ENCODE measurements around the gene TRIM49D2.
"Not testable (repeated sequence)": the region's sequence is repeated elsewhere in the genome, so short reads cannot be mapped to it uniquely, and the experiment has no call there.

The TRIM49D2 gene

DNA sequence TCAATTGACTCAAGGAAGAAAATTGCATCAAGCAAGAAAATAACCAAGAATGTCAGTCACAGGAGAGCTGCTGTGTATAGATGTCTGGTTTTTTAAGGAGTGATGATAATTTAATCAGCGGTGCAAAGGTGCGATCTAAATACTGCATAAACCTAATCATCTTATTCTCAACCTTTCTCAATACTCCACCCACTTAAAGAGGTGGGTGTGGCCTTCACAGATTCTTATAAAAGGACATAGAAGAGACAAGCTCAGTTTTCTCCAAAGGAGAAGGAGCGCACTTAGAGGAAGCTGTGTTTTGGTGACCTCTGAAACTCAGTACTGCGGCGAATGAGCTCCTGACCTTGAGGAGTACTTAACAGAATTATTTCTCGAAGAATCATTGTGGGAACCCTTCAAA is at the start of gene TRIM49D2:
Gene TRIM49D2 (plus strand): TSS at position 301 of the 400 bp plus-strand sequence. CDS start 2,698 bp downstream, outside the sequence.
- DNase-seq: not testable (repeated sequence)

DNA sequence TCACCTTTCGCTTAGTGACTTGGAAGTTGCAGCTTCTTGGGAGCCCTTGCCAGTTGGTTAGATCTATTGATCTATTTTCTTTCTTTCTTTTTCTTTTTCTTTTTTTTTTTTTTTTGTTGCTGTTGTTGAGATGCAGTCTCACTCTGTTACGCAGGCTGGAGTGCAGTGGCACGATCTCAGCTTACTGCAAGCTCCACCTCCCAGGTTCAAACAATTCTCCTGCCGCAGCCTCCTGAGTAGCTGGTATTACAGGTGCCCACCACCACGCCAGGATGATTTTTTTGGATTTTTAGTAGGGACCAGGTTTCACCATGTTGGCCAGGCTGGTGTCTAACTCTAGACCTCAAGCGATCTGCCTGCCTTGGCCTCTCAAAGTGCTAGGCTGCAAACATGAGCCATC is 46.4 kb upstream of the TRIM49D2 start:
- DNase-seq: not testable (repeated sequence)

DNA sequence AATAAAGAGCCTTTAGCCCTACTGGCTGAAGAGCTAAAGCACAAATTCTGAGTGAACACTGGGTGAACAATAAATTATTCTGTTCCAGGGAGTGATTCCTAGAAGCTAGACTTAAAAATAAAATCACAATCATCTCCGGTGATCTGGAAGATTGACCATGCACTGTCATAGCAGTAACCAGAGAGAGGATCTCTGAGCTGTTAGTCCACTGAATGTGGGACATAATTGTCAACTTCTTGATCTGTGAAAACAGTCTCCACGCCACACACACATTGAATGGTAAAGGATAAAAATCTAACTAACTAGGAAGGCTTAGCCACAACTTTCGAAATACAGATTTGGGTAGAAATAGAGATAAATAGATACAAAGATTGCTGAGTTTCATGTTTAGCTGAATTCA is 30.6 kb upstream of the TRIM49D2 start:
- DNase-seq: not testable (repeated sequence)

GRCh38 chr11:89900809-89901208 is 23.1 kb upstream of the TRIM49D2 start:
- not testable (repeated sequence) for DNase-seq

- DNase-seq: no peak
Observed at GRCh38 chr11:89922195-89922660, 1.6 kb upstream of the TRIM49D2 start, which contains the start of gene TRIM49D1. TRIM49D1 (minus strand) TSS chr11:89922245; CDS start chr11:89917710, 4,535 bp downstream.

GRCh38 chr11:89960833-89961232 is 37.0 kb downstream of the TRIM49D2 start:
- not testable (repeated sequence) for DNase-seq

DNA sequence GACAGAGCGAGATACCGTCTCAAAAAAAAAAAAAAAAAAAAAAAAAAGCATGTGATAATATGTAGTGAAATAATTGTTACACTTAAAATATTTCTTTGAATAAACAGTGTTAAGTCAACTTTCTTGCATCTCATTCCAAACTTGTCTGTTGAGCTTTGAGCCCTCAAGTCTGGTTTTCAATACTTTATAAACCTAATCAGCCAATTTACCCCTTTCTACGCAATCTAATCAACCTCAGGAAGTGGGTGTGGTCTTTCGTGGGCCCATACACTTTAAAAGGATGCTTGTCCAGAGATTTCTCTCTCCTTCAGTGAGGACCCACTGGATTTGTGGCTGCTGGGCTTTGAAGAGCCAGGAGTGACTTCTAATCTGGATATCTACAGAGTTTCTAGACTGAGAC is 41.9 kb downstream of the TRIM49D2 start, which contains the start of gene TRIM64:
Gene TRIM64 (plus strand): TSS at position 301 of the 400 bp plus-strand sequence. CDS start 2,467 bp downstream, outside the sequence.
- DNase-seq: not testable (repeated sequence)

Measured in CD4-positive, alpha-beta T cell treated with Interleukin-17A for 1 hour (primary cell).